Endodermal cell (in vitro differentiated cells): ENCODE data around the gene MLH3. TPM values are rescaled to one million over a fixed set of nuclear protein-coding genes. Genes with fewer than 3 reads are reported as not detected.

Source experiments
- DNase-seq: peaks from one replicate; pipeline ENCODE4 v3.0.0-alpha.2; 2017
- H3K27ac ChIP-seq: 2 replicates; pipeline ENCODE4 v1.5.1; 2013; ENCODE audit warnings: mild to moderate bottlenecking, low read depth, low read length, moderate library complexity
- H3K27me3 ChIP-seq: 2 replicates; pipeline ENCODE4 v1.6.1; 2013; ENCODE audit warnings: mild to moderate bottlenecking, low read length, moderate library complexity; ENCODE audit not compliant: insufficient read depth, control insufficient read depth, poor library complexity, severe bottlenecking
- H3K36me3 ChIP-seq: 2 replicates; pipeline ENCODE4 v1.7.0; 2013; ENCODE audit warnings: mild to moderate bottlenecking, low read length, moderate library complexity; ENCODE audit not compliant: control insufficient read depth, insufficient read depth
- H3K4me1 ChIP-seq: one replicate; pipeline ENCODE4 v1.7.0; 2013; ENCODE audit warnings: low read length; ENCODE audit not compliant: control insufficient read depth, insufficient read depth
- H3K4me3 ChIP-seq: 2 replicates; pipeline ENCODE4 v1.5.1; 2013; ENCODE audit warnings: mild to moderate bottlenecking, low read length, moderate library complexity
- H3K9ac ChIP-seq: 2 replicates; pipeline ENCODE4 v1.6.1; 2013; ENCODE audit warnings: mild to moderate bottlenecking, low read length, moderate library complexity; ENCODE audit not compliant: poor library complexity, severe bottlenecking; ENCODE audit errors: extremely low read depth
- H3K9me3 ChIP-seq: 2 replicates; pipeline ENCODE4 v1.6.1; 2013; ENCODE audit warnings: mild to moderate bottlenecking, low read length, moderate library complexity; ENCODE audit not compliant: control insufficient read depth
- H3K27ac Mint-ChIP-seq: 2 replicates; pipeline ENCODE4 v1.8.0; 2020; ENCODE audit warnings: mixed read lengths
- H3K27me3 Mint-ChIP-seq: 2 replicates; pipeline ENCODE4 v1.8.0; 2021; ENCODE audit warnings: mild to moderate bottlenecking, mixed read lengths; ENCODE audit not compliant: insufficient read depth
- H3K36me3 Mint-ChIP-seq: 2 replicates; pipeline ENCODE4 v1.8.0; 2020; ENCODE audit warnings: low read depth, mixed read lengths
- H3K4me1 Mint-ChIP-seq: 2 replicates; pipeline ENCODE4 v1.8.0; 2020; ENCODE audit warnings: mixed read lengths
- H3K4me3 Mint-ChIP-seq: 2 replicates; pipeline ENCODE4 v1.8.0; 2020; ENCODE audit warnings: mild to moderate bottlenecking, moderate library complexity, mixed read lengths
- H3K9me3 Mint-ChIP-seq: 2 replicates; pipeline ENCODE4 v1.8.0; 2020; ENCODE audit warnings: mild to moderate bottlenecking, mixed read lengths
- CTCF ChIP-seq: fragments of 200-600 bp; sonication (generic); conservative IDR thresholded peaks from 2 replicates; pipeline ENCODE4 v1.5.0; 2021; ENCODE audit warnings: antibody characterized with exemption, mild to moderate bottlenecking
- WGBS, 2 experiments: methylation state at CpG; one replicate each; pipeline versions ENCODE4 v1.1.5 to v1.1.7; 2013; ENCODE audit warnings: missing lambda C conversion rate in 2 of 2, mixed read lengths in 1 of 2; ENCODE audit not compliant: insufficient coverage in 1 of 2, insufficient read length in 1 of 2; 5-methylcytosine and 5-hydroxymethylcytosine counted together
- total RNA-seq, 2 donors: library from RNA; stranded (reverse); fragmentation: NEBNext Ultra II Directional in 1 of 2; extraction: Animal tissue kit (Norgen Biotek cat#: 25700) in 1 of 2; gene quantifications; 2 replicates in 1 of 2; 3 replicates in 1 of 2; pipeline ENCODE4 v1.2.1, GENCODE V29; 2021

MLH3 gene
- total RNA-seq, 2 donors from 2014 or later = 18.7 to 34.6 TPM

GRCh38 chr14:75048101-75048500 lies 3.2 kb downstream of the MLH3 start:
- Histone ChIP-seq H3K27ac (no peak overlapping the region), H3K4me1 (no peaks in the 10 kb centered on the region), H3K4me3 (no peak overlapping the region), H3K9ac (no peak overlapping the region), H3K27me3 (no peaks in the 10 kb centered on the region), H3K9me3 (no peaks in the 10 kb centered on the region), H3K36me3 (no peaks in the 10 kb centered on the region)
- Mint-ChIP-seq H3K9me3 (no peaks in the 10 kb centered on the region), H3K36me3 (no peaks in the 10 kb centered on the region), H3K4me3 (no peak overlapping the region), H3K27ac (no peak overlapping the region), H3K4me1 (peaks cover 5% of the 10 kb centered on the region), H3K27me3 (no peaks in the 10 kb centered on the region)
- WGBS, 2 experiments = 87 to 98% methylated on average over 2 of the region's 2 CpGs
- TF ChIP-seq CTCF = no peak
- no peak for DNase-seq

- no peak for TF ChIP-seq CTCF
- H3K36me3 Mint-ChIP-seq = no peaks in the 10 kb centered on the region
- no peak for DNase-seq
- Histone ChIP-seq H3K36me3 (no peaks in the 10 kb centered on the region), H3K27me3 (no peaks in the 10 kb centered on the region), H3K4me3 (no peak overlapping the region), H3K4me1 (no peaks in the 10 kb centered on the region), H3K27ac (no peak overlapping the region), H3K9ac (no peak overlapping the region), H3K9me3 (no peaks in the 10 kb centered on the region)
- H3K4me1 Mint-ChIP-seq = peaks cover 5% of the 10 kb centered on the region
- no peaks in the 10 kb centered on the region for H3K9me3 Mint-ChIP-seq
- no peaks in the 10 kb centered on the region for H3K27me3 Mint-ChIP-seq
- no peak overlapping the region for H3K4me3 Mint-ChIP-seq
- H3K27ac Mint-ChIP-seq = no peak overlapping the region
- WGBS, 2 experiments = 92 to 100% methylated on average over 3 to 4 of the region's 4 CpGs
Measured at GRCh38 chr14:75047506-75047905, 3.8 kb downstream of the MLH3 start.

GRCh38 chr14:75046899-75047298 lies 4.4 kb downstream of the MLH3 start:
- Histone ChIP-seq H3K9me3 (no peaks in the 10 kb centered on the region), H3K27ac (no peak overlapping the region), H3K9ac (no peak overlapping the region), H3K36me3 (no peaks in the 10 kb centered on the region), H3K4me1 (no peaks in the 10 kb centered on the region), H3K27me3 (no peaks in the 10 kb centered on the region), H3K4me3 (no peak overlapping the region)
- Mint-ChIP-seq H3K4me1 (peaks cover 5% of the 10 kb centered on the region), H3K27ac (no peak overlapping the region), H3K36me3 (peaks cover 3% of the 10 kb centered on the region), H3K4me3 (no peak overlapping the region), H3K27me3 (no peaks in the 10 kb centered on the region), H3K9me3 (no peaks in the 10 kb centered on the region)
- no peak for TF ChIP-seq CTCF
- WGBS, 2 experiments = 97 to 100% methylated on average over 3 of the region's 3 CpGs
- DNase-seq = no peak
